Progenitor cell of endocrine pancreas (in vitro differentiated cells): ENCODE data around the gene EYS. TPM values are rescaled to one million over a fixed set of nuclear protein-coding genes. Genes with fewer than 3 reads are reported as not detected.

Experiments used
- DNase-seq: peaks from one replicate; pipeline ENCODE4 v3.0.0; 2021; ENCODE audit warnings: low spot score; ENCODE audit not compliant: unreplicated experiment
- H3K27ac Mint-ChIP-seq: 2 replicates; pipeline ENCODE4 v1.8.0; 2021; ENCODE audit warnings: mild to moderate bottlenecking, moderate library complexity, mixed read lengths
- H3K27me3 Mint-ChIP-seq: 2 replicates; pipeline ENCODE4 v1.8.0; 2021; ENCODE audit warnings: mixed read lengths
- H3K36me3 Mint-ChIP-seq: 2 replicates; pipeline ENCODE4 v1.8.0; 2022; ENCODE audit warnings: mixed read lengths; ENCODE audit not compliant: insufficient read depth
- H3K4me1 Mint-ChIP-seq: 2 replicates; pipeline ENCODE4 v1.8.0; 2021; ENCODE audit warnings: low read depth, mixed read lengths
- H3K4me3 Mint-ChIP-seq: 2 replicates; pipeline ENCODE4 v1.8.0; 2021; ENCODE audit warnings: low read depth, mild to moderate bottlenecking, moderate library complexity, mixed read lengths
- H3K9me3 Mint-ChIP-seq: 2 replicates; pipeline ENCODE4 v1.8.0; 2021; ENCODE audit warnings: low read depth, mixed read lengths
- total RNA-seq: library from RNA; stranded (reverse); gene quantifications from 2 replicates; pipeline ENCODE4 v1.2.1, GENCODE V29; 2021
- TF ChIP-seq, protein P1 (sequence below): fragments of 200-600 bp; sonication (generic); IDR thresholded peaks from one replicate; pipeline ENCODE4 v1.5.0; 2021; ENCODE audit warnings: antibody characterized with exemption, mild to moderate bottlenecking; ENCODE audit not compliant: unreplicated experiment

EYS gene
- total RNA-seq, 1 donor from 2014 or later = 0.46 TPM

DNA sequence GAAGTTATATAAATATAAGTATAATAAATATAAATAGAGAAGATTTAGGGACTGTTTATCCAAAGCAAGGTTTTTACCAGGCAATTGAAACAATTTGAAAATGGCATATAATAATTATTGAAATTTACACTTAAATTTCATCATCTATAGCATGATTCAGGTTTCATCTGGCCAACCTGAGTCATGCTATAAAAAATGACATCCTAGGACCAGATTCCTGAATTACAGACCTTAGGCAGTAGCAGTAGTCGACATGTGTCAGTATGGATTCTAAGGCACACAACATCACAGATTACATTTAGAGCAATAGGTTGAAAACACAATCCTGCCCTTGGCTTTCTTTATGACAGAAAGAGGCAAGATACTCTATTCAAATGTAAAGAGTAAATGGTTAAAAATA is 1479.2 kb downstream of the EYS start:
- no peaks in the 10 kb centered on the region for H3K9me3 Mint-ChIP-seq
- H3K27me3 Mint-ChIP-seq = peaks cover 2% of the 10 kb centered on the region
- no peaks in the 10 kb centered on the region for H3K4me1 Mint-ChIP-seq
- no peak overlapping the region for H3K4me3 Mint-ChIP-seq
- TF ChIP-seq, protein P1, sequence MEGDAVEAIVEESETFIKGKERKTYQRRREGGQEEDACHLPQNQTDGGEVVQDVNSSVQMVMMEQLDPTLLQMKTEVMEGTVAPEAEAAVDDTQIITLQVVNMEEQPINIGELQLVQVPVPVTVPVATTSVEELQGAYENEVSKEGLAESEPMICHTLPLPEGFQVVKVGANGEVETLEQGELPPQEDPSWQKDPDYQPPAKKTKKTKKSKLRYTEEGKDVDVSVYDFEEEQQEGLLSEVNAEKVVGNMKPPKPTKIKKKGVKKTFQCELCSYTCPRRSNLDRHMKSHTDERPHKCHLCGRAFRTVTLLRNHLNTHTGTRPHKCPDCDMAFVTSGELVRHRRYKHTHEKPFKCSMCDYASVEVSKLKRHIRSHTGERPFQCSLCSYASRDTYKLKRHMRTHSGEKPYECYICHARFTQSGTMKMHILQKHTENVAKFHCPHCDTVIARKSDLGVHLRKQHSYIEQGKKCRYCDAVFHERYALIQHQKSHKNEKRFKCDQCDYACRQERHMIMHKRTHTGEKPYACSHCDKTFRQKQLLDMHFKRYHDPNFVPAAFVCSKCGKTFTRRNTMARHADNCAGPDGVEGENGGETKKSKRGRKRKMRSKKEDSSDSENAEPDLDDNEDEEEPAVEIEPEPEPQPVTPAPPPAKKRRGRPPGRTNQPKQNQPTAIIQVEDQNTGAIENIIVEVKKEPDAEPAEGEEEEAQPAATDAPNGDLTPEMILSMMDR = no peak
- H3K27ac Mint-ChIP-seq = no peak overlapping the region
- no peak for DNase-seq
- H3K36me3 Mint-ChIP-seq = no peaks in the 10 kb centered on the region

DNA sequence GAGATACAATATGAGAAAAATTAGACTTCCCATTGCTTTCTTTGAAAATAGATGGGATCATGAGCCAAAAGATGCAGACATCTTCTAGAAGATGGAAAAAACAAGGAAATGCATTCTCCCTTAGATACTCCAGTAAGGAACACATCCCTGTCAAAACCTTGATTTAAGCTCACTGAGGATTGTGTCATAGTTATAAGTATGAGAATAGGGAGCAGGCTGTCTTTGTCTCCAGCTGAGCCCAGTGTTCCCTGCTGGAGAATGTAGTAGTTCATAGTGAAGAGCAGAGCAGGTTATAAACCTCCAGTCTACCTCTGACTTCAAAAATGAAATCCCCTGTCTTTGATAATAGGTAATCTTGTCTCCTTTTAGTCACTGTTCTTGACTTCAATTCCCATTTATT is 1481.5 kb downstream of the EYS start:
- Mint-ChIP-seq H3K4me1 (no peaks in the 10 kb centered on the region), H3K27ac (no peak overlapping the region), H3K9me3 (no peaks in the 10 kb centered on the region), H3K36me3 (no peaks in the 10 kb centered on the region), H3K27me3 (peaks cover 2% of the 10 kb centered on the region), H3K4me3 (no peak overlapping the region)
- DNase-seq = no peak
- TF ChIP-seq, protein P1 = no peak

DNA sequence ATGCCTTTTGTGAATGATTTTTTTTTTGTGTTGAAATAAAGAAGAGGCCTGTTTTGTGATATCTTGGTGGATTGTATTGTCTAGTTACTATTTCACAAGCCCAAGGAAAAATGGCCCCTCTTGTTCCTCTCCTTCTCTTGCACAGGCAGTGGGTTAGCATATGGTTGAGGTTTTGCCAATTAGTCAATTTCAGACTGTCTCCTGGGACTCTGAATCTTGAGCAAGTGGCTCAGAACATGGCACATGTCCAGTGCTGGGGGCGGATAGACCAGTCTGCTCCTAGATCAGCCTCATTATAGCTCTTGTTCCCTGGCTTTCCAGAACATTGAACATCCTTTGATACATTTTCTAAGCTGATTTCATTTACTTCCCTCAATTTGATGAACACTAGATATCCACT is 1482.2 kb downstream of the EYS start:
- Mint-ChIP-seq H3K9me3 (no peaks in the 10 kb centered on the region), H3K27me3 (peaks cover 2% of the 10 kb centered on the region), H3K36me3 (no peaks in the 10 kb centered on the region), H3K27ac (no peak overlapping the region), H3K4me3 (no peak overlapping the region), H3K4me1 (no peaks in the 10 kb centered on the region)
- no peak for DNase-seq
- TF ChIP-seq, protein P1 = no peak

DNA sequence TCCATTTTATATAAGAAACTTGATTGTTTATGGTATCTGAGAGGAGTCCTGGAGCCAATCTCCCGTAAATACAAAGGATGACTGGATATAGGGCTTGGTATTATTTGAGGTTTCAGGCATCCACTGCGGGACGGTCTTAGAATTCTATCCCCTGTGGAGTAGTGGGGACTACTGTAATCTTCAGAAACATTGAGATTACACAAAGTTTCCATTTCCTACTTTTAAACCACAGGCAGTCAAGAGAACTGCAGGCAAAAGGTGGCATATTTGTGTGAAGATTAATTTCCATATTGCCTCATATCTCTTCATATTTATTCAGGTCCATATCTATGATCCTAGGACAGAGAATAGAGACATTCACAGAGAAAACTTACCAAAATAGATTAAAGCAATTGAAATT is 1485.2 kb downstream of the EYS start:
- no peak overlapping the region for H3K27ac Mint-ChIP-seq
- H3K27me3 Mint-ChIP-seq = peaks cover 2% of the 10 kb centered on the region
- H3K4me1 Mint-ChIP-seq = no peaks in the 10 kb centered on the region
- TF ChIP-seq, protein P1 = no peak
- DNase-seq = no peak
- no peaks in the 10 kb centered on the region for H3K9me3 Mint-ChIP-seq
- H3K36me3 Mint-ChIP-seq = no peaks in the 10 kb centered on the region
- H3K4me3 Mint-ChIP-seq = no peak overlapping the region

DNA sequence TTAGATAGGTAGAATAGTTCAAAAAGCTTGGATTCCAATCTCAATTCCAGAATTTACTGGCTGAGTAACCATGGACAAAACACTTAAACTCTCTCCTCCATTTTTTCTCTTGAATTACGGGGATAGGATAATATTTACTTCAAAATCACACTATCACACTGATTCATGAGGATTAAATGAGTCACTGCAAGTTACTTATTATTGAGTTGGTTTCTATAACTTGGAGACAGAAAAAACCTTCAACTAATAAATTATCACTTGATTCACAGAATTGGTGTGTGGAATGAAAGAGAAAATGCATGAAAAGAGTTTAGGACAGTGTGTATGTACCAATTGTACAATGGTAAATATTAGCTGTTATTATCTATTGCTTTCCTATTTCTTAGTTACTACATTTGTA is 1486.2 kb downstream of the EYS start:
- DNase-seq = no peak
- TF ChIP-seq, protein P1 = no peak
- Mint-ChIP-seq H3K9me3 (no peaks in the 10 kb centered on the region), H3K27me3 (peaks cover 2% of the 10 kb centered on the region), H3K27ac (no peak overlapping the region), H3K4me3 (no peak overlapping the region), H3K4me1 (no peaks in the 10 kb centered on the region), H3K36me3 (no peaks in the 10 kb centered on the region)
